Measurements from ENCODE around the gene ZNF280D.

The ZNF280D gene

DNA sequence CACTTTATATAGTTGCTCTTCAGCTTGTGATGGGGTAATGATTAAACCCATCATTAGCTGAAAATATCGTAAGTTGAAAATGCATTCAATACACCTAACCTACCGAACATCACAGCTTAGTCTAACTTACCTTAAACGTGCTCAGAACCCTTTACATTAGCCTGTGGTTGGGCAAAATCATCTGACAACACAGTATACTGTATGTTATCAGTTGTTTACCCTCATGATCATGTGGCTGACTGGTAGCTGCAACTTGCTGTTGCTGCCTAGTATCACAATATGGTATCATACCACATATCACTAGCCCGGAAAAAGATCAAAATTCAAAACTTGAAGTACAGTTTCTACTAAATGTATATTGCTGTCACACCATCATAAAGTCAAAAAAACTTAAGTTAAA, 9.5 kb downstream of the ZNF280D start:
- TF ChIP-seq ISL1 (CRISPR knock-in tag; IDR thresholded peaks at IDR 0.05) (no peak), ZFP30 (CRISPR knock-in tag; IDR thresholded peaks at IDR 0.05) (no peak), ZC3H10 (CRISPR knock-in tag; IDR thresholded peaks at IDR 0.05) (no peak), PPARA (CRISPR knock-in tag; IDR thresholded peaks at IDR 0.05; ENCODE audit: borderline replicate concordance) (no peak), GLIS3 (CRISPR knock-in tag; IDR thresholded peaks at IDR 0.05) (no peak), OSR1 (CRISPR knock-in tag; IDR thresholded peaks at IDR 0.05) (no peak), TOX (CRISPR knock-in tag; IDR thresholded peaks at IDR 0.05; ENCODE audit: borderline replicate concordance) (no peak), BACH2 (CRISPR knock-in tag; IDR thresholded peaks at IDR 0.05; ENCODE audit: borderline replicate concordance) (no peak), ARNTL (CRISPR knock-in tag; IDR thresholded peaks at IDR 0.05; ENCODE audit: borderline replicate concordance, low read depth) (no peak)
- TF ChIP-seq, protein P1, sequence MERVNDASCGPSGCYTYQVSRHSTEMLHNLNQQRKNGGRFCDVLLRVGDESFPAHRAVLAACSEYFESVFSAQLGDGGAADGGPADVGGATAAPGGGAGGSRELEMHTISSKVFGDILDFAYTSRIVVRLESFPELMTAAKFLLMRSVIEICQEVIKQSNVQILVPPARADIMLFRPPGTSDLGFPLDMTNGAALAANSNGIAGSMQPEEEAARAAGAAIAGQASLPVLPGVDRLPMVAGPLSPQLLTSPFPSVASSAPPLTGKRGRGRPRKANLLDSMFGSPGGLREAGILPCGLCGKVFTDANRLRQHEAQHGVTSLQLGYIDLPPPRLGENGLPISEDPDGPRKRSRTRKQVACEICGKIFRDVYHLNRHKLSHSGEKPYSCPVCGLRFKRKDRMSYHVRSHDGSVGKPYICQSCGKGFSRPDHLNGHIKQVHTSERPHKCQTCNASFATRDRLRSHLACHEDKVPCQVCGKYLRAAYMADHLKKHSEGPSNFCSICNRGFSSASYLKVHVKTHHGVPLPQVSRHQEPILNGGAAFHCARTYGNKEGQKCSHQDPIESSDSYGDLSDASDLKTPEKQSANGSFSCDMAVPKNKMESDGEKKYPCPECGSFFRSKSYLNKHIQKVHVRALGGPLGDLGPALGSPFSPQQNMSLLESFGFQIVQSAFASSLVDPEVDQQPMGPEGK (CRISPR knock-in tag; IDR thresholded peaks at IDR 0.05; ENCODE audit: borderline replicate concordance) = no peak
- no peak for ATAC-seq

DNA sequence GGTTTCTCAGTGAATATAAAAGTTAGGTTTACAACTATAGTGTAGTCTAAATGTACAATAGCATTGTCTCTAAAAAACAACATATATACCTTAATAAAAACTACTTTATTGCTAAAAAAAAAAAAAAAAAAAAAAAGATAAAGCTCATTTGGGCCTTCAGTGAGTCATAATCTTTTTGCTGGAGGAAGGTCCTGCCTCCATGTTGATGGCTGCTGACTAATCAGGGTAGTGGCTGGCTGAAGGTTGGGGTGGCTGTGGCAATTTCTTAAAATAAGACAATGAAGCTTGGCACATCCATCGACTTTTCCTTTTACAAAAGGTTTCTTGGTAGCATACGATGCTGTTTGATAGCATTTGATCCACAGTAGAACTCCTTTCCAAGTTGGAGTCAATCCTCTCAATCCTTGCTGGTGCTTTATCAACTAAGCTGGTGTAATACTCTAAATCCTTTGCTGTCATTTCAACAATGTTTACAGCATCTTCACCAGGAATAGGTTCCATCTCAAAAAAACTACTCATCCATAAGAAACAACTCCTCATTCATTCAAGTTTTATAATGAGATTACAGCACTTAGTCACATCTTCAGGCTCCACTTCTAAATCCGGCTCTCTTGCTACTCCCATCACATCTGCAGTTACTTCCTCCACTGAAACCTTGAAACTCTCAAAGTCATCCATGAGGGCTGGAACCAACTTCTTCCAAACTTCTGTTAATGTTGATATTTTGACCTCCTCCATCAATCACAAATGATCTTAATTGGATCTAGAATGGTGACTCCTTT, 13.3 kb downstream of the ZNF280D start:
- no peak for TF ChIP-seq ZC3H10 (CRISPR knock-in tag; IDR thresholded peaks at IDR 0.05)
- no peak for TF ChIP-seq BACH2 (CRISPR knock-in tag; IDR thresholded peaks at IDR 0.05; ENCODE audit: borderline replicate concordance)
- TF ChIP-seq, protein P2, sequence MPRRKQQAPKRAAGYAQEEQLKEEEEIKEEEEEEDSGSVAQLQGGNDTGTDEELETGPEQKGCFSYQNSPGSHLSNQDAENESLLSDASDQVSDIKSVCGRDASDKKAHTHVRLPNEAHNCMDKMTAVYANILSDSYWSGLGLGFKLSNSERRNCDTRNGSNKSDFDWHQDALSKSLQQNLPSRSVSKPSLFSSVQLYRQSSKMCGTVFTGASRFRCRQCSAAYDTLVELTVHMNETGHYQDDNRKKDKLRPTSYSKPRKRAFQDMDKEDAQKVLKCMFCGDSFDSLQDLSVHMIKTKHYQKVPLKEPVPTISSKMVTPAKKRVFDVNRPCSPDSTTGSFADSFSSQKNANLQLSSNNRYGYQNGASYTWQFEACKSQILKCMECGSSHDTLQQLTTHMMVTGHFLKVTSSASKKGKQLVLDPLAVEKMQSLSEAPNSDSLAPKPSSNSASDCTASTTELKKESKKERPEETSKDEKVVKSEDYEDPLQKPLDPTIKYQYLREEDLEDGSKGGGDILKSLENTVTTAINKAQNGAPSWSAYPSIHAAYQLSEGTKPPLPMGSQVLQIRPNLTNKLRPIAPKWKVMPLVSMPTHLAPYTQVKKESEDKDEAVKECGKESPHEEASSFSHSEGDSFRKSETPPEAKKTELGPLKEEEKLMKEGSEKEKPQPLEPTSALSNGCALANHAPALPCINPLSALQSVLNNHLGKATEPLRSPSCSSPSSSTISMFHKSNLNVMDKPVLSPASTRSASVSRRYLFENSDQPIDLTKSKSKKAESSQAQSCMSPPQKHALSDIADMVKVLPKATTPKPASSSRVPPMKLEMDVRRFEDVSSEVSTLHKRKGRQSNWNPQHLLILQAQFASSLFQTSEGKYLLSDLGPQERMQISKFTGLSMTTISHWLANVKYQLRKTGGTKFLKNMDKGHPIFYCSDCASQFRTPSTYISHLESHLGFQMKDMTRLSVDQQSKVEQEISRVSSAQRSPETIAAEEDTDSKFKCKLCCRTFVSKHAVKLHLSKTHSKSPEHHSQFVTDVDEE (CRISPR knock-in tag; IDR thresholded peaks at IDR 0.05) = no peak
- no peak for TF ChIP-seq ZFP30 (CRISPR knock-in tag; IDR thresholded peaks at IDR 0.05)
- TF ChIP-seq, protein P3, sequence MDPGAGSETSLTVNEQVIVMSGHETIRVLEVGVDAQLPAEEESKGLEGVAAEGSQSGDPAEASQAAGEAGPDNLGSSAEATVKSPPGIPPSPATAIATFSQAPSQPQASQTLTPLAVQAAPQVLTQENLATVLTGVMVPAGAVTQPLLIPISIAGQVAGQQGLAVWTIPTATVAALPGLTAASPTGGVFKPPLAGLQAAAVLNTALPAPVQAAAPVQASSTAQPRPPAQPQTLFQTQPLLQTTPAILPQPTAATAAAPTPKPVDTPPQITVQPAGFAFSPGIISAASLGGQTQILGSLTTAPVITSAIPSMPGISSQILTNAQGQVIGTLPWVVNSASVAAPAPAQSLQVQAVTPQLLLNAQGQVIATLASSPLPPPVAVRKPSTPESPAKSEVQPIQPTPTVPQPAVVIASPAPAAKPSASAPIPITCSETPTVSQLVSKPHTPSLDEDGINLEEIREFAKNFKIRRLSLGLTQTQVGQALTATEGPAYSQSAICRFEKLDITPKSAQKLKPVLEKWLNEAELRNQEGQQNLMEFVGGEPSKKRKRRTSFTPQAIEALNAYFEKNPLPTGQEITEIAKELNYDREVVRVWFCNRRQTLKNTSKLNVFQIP (CRISPR knock-in tag; IDR thresholded peaks at IDR 0.05; ENCODE audit: borderline replicate concordance, low read depth) = no peak
- TF ChIP-seq PPARA (CRISPR knock-in tag; IDR thresholded peaks at IDR 0.05; ENCODE audit: borderline replicate concordance) = no peak
- no peak for TF ChIP-seq ZNF70 (CRISPR knock-in tag; IDR thresholded peaks at IDR 0.05)
- TF ChIP-seq SNAI2 (CRISPR knock-in tag; IDR thresholded peaks at IDR 0.05) = no peak
- no peak for TF ChIP-seq ARNTL (CRISPR knock-in tag; IDR thresholded peaks at IDR 0.05; ENCODE audit: borderline replicate concordance, low read depth)
- TF ChIP-seq, protein P4, sequence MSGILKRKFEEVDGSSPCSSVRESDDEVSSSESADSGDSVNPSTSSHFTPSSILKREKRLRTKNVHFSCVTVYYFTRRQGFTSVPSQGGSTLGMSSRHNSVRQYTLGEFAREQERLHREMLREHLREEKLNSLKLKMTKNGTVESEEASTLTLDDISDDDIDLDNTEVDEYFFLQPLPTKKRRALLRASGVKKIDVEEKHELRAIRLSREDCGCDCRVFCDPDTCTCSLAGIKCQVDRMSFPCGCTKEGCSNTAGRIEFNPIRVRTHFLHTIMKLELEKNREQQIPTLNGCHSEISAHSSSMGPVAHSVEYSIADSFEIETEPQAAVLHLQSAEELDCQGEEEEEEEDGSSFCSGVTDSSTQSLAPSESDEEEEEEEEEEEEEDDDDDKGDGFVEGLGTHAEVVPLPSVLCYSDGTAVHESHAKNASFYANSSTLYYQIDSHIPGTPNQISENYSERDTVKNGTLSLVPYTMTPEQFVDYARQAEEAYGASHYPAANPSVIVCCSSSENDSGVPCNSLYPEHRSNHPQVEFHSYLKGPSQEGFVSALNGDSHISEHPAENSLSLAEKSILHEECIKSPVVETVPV (CRISPR knock-in tag; IDR thresholded peaks at IDR 0.05) = no peak
- no peak for ATAC-seq

DNA sequence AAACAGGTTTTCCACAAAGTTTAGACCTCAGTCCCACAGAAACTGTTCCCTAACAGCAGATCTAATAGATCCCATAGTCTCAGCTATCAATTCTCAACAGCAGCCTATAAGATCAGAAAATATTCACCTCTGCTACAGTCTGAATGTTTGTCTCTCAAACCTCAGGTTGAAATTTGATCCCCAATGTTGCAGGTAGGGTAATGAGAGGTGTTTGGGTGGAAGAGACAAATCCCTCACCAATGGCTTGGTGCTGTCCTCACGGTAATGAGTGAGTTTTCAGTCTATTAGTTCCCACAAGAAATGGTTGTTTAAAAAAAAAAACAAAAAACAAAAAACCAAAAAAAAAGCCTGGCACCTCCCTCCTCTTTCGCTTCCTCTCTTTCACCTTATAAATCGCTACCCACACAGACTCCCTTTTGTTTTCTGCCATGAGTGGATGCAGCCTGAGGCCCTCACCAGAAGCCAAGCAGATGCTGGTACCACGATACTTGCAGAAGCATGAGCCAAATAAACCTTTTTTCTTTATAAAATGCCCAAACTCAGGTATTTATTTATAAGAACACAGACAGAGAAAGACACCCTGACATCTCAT, 14.2 kb downstream of the ZNF280D start:
- ATAC-seq = no peak
- no peak for TF ChIP-seq ZC3H10 (CRISPR knock-in tag; IDR thresholded peaks at IDR 0.05)
- TF ChIP-seq, protein P3 (CRISPR knock-in tag; IDR thresholded peaks at IDR 0.05; ENCODE audit: borderline replicate concordance, low read depth) = no peak
- no peak for TF ChIP-seq ZNF70 (CRISPR knock-in tag; IDR thresholded peaks at IDR 0.05)
- TF ChIP-seq, protein P5, sequence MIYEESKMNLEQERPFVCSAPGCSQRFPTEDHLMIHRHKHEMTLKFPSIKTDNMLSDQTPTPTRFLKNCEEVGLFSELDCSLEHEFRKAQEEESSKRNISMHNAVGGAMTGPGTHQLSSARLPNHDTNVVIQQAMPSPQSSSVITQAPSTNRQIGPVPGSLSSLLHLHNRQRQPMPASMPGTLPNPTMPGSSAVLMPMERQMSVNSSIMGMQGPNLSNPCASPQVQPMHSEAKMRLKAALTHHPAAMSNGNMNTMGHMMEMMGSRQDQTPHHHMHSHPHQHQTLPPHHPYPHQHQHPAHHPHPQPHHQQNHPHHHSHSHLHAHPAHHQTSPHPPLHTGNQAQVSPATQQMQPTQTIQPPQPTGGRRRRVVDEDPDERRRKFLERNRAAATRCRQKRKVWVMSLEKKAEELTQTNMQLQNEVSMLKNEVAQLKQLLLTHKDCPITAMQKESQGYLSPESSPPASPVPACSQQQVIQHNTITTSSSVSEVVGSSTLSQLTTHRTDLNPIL (CRISPR knock-in tag; IDR thresholded peaks at IDR 0.05; ENCODE audit: low read depth) = no peak
- TF ChIP-seq, protein P2 (CRISPR knock-in tag; IDR thresholded peaks at IDR 0.05) = no peak
- no peak for TF ChIP-seq OSR1 (CRISPR knock-in tag; IDR thresholded peaks at IDR 0.05)
- TF ChIP-seq TCF4 (CRISPR knock-in tag; IDR thresholded peaks at IDR 0.05; ENCODE audit: borderline replicate concordance) = no peak
- TF ChIP-seq ZNF8 (CRISPR knock-in tag; IDR thresholded peaks at IDR 0.05) = no peak
- TF ChIP-seq, protein P1 (CRISPR knock-in tag; IDR thresholded peaks at IDR 0.05; ENCODE audit: borderline replicate concordance) = no peak
